HepG2 (cell line): ENCODE measurements around the gene CIAO2B. TPM values are rescaled to one million over a fixed set of nuclear protein-coding genes. Genes with fewer than 3 reads are reported as not detected.

Experiments
- ARHGAP35 ChIP-seq: sonication (generic); formaldehyde crosslinking; IDR thresholded peaks from 2 replicates; pipeline ENCODE4 v1.9.0; 2022; ENCODE audit warnings: mild to moderate bottlenecking, inconsistent platforms, moderate library complexity, missing genetic modification reagents, borderline replicate concordance
- ARNT2 ChIP-seq: sonication (generic); formaldehyde crosslinking; IDR thresholded peaks from 2 replicates; pipeline ENCODE4 v1.8.0; 2022; ENCODE audit warnings: mild to moderate bottlenecking, low read depth, missing genetic modification reagents, moderate library complexity
- CC2D1A ChIP-seq: sonication (generic); formaldehyde crosslinking; IDR thresholded peaks from 2 replicates; pipeline ENCODE4 v1.8.1; 2023; ENCODE audit warnings: mild to moderate bottlenecking, missing genetic modification reagents
- GLI4 ChIP-seq: sonication (generic); formaldehyde crosslinking; IDR thresholded peaks from 2 replicates; pipeline ENCODE4 v1.5.1; 2020; ENCODE audit warnings: missing genetic modification reagents, mild to moderate bottlenecking, moderate library complexity, borderline replicate concordance
- HBP1 ChIP-seq: IDR thresholded peaks from 2 replicates; pipeline ENCODE4 v1.6.1; 2016; ENCODE audit warnings: low read depth, control low read depth
- HDAC6 ChIP-seq: fragments of 200-600 bp; sonication (generic); IDR thresholded peaks from 2 replicates; pipeline ENCODE4 v1.7.0; 2017; ENCODE audit warnings: mild to moderate bottlenecking, antibody characterized with exemption, low read length, low read depth
- HMGA1 ChIP-seq: sonication (generic); formaldehyde crosslinking; conservative IDR thresholded peaks from 2 replicates; pipeline ENCODE4 v1.4.0; 2020; ENCODE audit warnings: missing genetic modification reagents
- KLF11 ChIP-seq: IDR thresholded peaks from 2 replicates; pipeline ENCODE4 v1.6.1; 2016; ENCODE audit warnings: missing compliant biosample characterization
- PRMT3 ChIP-seq: sonication (generic); formaldehyde crosslinking; IDR thresholded peaks from 2 replicates; pipeline ENCODE4 v1.8.1; 2022; ENCODE audit warnings: low read depth, mild to moderate bottlenecking, moderate library complexity, missing genetic modification reagents, borderline replicate concordance
- RAD51 ChIP-seq: fragments of 450-650 bp; IDR thresholded peaks from 2 replicates; pipeline ENCODE4 v1.6.1; 2016; ENCODE audit warnings: borderline replicate concordance
- REPIN1 ChIP-seq: sonication (generic); formaldehyde crosslinking; IDR thresholded peaks from 2 replicates; pipeline ENCODE4 v1.8.0; 2022; ENCODE audit warnings: missing genetic modification reagents, low read depth, mild to moderate bottlenecking, borderline replicate concordance
- SALL1 ChIP-seq: sonication (generic); formaldehyde crosslinking; IDR thresholded peaks from 2 replicates; pipeline ENCODE4 v1.8.0; 2022; ENCODE audit warnings: mild to moderate bottlenecking, missing genetic modification reagents
- SIN3A ChIP-seq: IDR thresholded peaks from 2 replicates; pipeline ENCODE4 v1.6.1; 2011; ENCODE audit warnings: low read depth, mild to moderate bottlenecking, control low read depth, low read length, borderline replicate concordance
- SP4 ChIP-seq: sonication (generic); formaldehyde crosslinking; IDR thresholded peaks from 2 replicates; pipeline ENCODE4 v1.8.1; 2023; ENCODE audit warnings: mild to moderate bottlenecking, missing genetic modification reagents
- XBP1 ChIP-seq: sonication (generic); formaldehyde crosslinking; IDR thresholded peaks from 2 replicates; pipeline ENCODE4 v1.5.0; 2020; ENCODE audit warnings: missing genetic modification reagents
- ZBTB7A ChIP-seq: sonication (generic); formaldehyde crosslinking; IDR thresholded peaks from 2 replicates; pipeline ENCODE4 v1.8.0; 2022; ENCODE audit warnings: mild to moderate bottlenecking, missing genetic modification reagents
- ZFYVE20 ChIP-seq: sonication (generic); formaldehyde crosslinking; IDR thresholded peaks from 2 replicates; pipeline ENCODE4 v1.8.0; 2023; ENCODE audit warnings: low read depth, mild to moderate bottlenecking, moderate library complexity, missing genetic modification reagents, borderline replicate concordance
- ZNF143 ChIP-seq: sonication (generic); formaldehyde crosslinking; IDR thresholded peaks from 2 replicates; pipeline ENCODE4 v1.4.0; 2020; ENCODE audit warnings: missing genetic modification reagents
- ZNF33B ChIP-seq: sonication (generic); formaldehyde crosslinking; IDR thresholded peaks from 2 replicates; pipeline ENCODE4 v1.5.1; 2020; ENCODE audit warnings: mild to moderate bottlenecking, missing genetic modification reagents
- ZNF354B ChIP-seq: sonication (generic); formaldehyde crosslinking; IDR thresholded peaks from 2 replicates; pipeline ENCODE4 v1.8.0; 2022; ENCODE audit warnings: mild to moderate bottlenecking, missing genetic modification reagents
- ZNF382 ChIP-seq: sonication (generic); formaldehyde crosslinking; IDR thresholded peaks from 2 replicates; pipeline ENCODE4 v1.5.0; 2020; ENCODE audit warnings: missing genetic modification reagents, mild to moderate bottlenecking, borderline replicate concordance
- ZNF577 ChIP-seq: sonication (generic); formaldehyde crosslinking; IDR thresholded peaks from 2 replicates; pipeline ENCODE4 v1.4.0; 2020; ENCODE audit warnings: mild to moderate bottlenecking, low read depth, missing genetic modification reagents, borderline replicate concordance
- ZNF709 ChIP-seq: sonication (generic); formaldehyde crosslinking; IDR thresholded peaks from 2 replicates; pipeline ENCODE4 v1.5.0; 2020; ENCODE audit warnings: mild to moderate bottlenecking, missing genetic modification reagents
- ZNF792 ChIP-seq: IDR thresholded peaks from 2 replicates; pipeline ENCODE4 v1.6.1; 2016
- ZZZ3 ChIP-seq: sonication (generic); formaldehyde crosslinking; IDR thresholded peaks from 2 replicates; pipeline ENCODE4 v1.4.0; 2020; ENCODE audit warnings: missing genetic modification reagents, mild to moderate bottlenecking, borderline replicate concordance
- polyA plus RNA-seq, 8 experiments: library from polyadenylated mRNA; depleted of rRNA in 3 of 8; stranded (reverse) in 7 of 8; unstranded in 1 of 8; fragments of >200 nt; fragmentation: Illumina TruSeq in 4 of 8; extraction: Trizol in 4 of 8; gene quantifications; 2 replicates each; pipeline versions ENCODE4 v1.2.1 to v1.2.3, GENCODE V29; 2011 to 2016; ENCODE audit warnings: low read depth in 4 of 8, missing spikeins in 1 of 8, mixed read lengths in 1 of 8; ENCODE audit not compliant: insufficient read depth in 1 of 8
- total RNA-seq, 5 experiments: library from RNA; depleted of rRNA; stranded (reverse); fragments of >200 nt; fragmentation: Illumina TruSeq; extraction: Trizol; gene quantifications; 2 replicates each; pipeline ENCODE4 v1.2.3, GENCODE V29; 2016; ENCODE audit warnings: low read depth in 1 of 5
- TF ChIP-seq, protein P1 (sequence below): sonication (generic); formaldehyde crosslinking; IDR thresholded peaks from 2 replicates; pipeline ENCODE4 v1.4.0; 2020; ENCODE audit warnings: missing genetic modification reagents, borderline replicate concordance

CIAO2B gene
- total and polyA plus RNA-seq, 2 of the 13 experiments (the other 11 are each of a cell fraction or from before 2014, with no cell fraction given), result 157 to 293 TPM

DNA sequence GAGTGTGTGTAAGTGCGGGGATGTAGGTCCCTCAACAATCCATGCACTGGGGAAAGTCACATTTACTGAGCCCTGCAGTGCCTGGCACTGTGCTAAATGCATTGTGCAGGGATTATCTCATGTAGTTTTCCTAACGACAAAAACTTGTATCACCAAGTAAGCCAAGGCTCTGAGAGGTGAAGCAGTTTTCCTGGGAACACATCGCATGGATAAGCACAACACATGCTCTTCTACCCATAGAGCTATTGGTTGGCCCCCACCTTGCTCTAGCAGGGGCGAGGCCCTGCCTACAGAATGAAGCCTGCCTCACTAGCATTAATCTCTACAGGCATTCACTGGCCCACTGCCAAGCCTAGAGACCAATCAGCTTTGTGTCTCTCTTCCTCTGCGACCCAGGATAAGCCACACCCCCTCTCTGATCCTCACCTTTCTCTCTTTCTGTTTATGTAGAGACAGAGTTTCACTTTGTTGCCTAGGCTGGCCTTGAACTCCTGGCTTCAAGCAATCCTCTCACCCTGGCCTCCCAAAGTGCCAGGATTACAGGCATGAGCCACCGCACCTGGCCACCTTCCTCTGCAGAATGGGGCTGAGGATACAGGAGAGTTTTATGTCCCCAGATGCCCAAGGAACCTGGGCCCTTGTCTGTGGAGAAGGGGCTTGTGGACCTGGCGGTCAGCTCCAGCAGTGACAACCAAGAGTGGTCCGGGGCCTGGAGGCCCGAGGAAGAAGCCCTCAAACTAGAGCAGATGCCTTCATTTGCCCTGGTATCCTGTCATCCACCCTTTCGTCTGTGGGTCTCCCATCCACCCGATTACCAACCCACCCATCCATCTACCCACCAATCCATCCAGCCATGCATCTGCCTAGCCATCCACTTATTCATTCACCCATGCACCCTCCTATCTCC is 28.3 kb downstream of the CIAO2B start (continued):
- no peak for TF ChIP-seq ZZZ3 (CRISPR knock-in tag)
- TF ChIP-seq XBP1 (CRISPR knock-in tag), result no peak
- no peak for TF ChIP-seq ZNF577 (CRISPR knock-in tag)
- no peak for TF ChIP-seq RAD51
- no peak for TF ChIP-seq KLF11 (CRISPR knock-in tag)
- TF ChIP-seq ZBTB7A, result 0 out of 2 replicates have a peak, but pooled peaks have one; percentile 2
- no peak for TF ChIP-seq ARNT2 (CRISPR knock-in tag)
- no peak for TF ChIP-seq ARHGAP35 (CRISPR knock-in tag)
- TF ChIP-seq HBP1 (CRISPR knock-in tag), result no peak
- TF ChIP-seq SALL1 (CRISPR knock-in tag), result peak; percentile 77
- TF ChIP-seq HDAC6, result no peak
- TF ChIP-seq ZNF792 (CRISPR knock-in tag), result peak; percentile 80; the same call in 1 of the 2 replicates
- TF ChIP-seq ZNF382 (CRISPR knock-in tag), result no peak
- no peak; the same call in 1 of the 2 replicates for TF ChIP-seq ZNF33B
- 0 out of 2 replicates have a peak, but pooled peaks have one; percentile 24 for TF ChIP-seq SP4 (CRISPR knock-in tag)
- TF ChIP-seq ZFYVE20 (CRISPR knock-in tag), result no peak
- TF ChIP-seq ZNF354B (CRISPR knock-in tag), result no peak
- TF ChIP-seq PRMT3 (CRISPR knock-in tag), result no peak
- no peak for TF ChIP-seq GLI4
- TF ChIP-seq, protein P1, sequence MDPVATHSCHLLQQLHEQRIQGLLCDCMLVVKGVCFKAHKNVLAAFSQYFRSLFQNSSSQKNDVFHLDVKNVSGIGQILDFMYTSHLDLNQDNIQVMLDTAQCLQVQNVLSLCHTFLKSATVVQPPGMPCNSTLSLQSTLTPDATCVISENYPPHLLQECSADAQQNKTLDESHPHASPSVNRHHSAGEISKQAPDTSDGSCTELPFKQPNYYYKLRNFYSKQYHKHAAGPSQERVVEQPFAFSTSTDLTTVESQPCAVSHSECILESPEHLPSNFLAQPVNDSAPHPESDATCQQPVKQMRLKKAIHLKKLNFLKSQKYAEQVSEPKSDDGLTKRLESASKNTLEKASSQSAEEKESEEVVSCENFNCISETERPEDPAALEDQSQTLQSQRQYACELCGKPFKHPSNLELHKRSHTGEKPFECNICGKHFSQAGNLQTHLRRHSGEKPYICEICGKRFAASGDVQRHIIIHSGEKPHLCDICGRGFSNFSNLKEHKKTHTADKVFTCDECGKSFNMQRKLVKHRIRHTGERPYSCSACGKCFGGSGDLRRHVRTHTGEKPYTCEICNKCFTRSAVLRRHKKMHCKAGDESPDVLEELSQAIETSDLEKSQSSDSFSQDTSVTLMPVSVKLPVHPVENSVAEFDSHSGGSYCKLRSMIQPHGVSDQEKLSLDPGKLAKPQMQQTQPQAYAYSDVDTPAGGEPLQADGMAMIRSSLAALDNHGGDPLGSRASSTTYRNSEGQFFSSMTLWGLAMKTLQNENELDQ (CRISPR knock-in tag), result no peak
- TF ChIP-seq ZNF143 (CRISPR knock-in tag), result no peak
- peak; percentile 69 for TF ChIP-seq REPIN1 (CRISPR knock-in tag)
- TF ChIP-seq CC2D1A, result no peak
- TF ChIP-seq HMGA1 (CRISPR knock-in tag), result no peak
- TF ChIP-seq ZNF709 (CRISPR knock-in tag), result peak; percentile 48; the same call in 1 of the 2 replicates
- no peak for TF ChIP-seq SIN3A
